Bone marrow (tissue), 2 donors: ENCODE results near the gene ZNF653.

Source experiments
- DNase-seq, 2 donors: peaks; one replicate each; lab custom pipeline; 2025; lab: John Stamatoyannopoulos, UW

Gene ZNF653, protein sequence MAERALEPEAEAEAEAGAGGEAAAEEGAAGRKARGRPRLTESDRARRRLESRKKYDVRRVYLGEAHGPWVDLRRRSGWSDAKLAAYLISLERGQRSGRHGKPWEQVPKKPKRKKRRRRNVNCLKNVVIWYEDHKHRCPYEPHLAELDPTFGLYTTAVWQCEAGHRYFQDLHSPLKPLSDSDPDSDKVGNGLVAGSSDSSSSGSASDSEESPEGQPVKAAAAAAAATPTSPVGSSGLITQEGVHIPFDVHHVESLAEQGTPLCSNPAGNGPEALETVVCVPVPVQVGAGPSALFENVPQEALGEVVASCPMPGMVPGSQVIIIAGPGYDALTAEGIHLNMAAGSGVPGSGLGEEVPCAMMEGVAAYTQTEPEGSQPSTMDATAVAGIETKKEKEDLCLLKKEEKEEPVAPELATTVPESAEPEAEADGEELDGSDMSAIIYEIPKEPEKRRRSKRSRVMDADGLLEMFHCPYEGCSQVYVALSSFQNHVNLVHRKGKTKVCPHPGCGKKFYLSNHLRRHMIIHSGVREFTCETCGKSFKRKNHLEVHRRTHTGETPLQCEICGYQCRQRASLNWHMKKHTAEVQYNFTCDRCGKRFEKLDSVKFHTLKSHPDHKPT

DNA sequence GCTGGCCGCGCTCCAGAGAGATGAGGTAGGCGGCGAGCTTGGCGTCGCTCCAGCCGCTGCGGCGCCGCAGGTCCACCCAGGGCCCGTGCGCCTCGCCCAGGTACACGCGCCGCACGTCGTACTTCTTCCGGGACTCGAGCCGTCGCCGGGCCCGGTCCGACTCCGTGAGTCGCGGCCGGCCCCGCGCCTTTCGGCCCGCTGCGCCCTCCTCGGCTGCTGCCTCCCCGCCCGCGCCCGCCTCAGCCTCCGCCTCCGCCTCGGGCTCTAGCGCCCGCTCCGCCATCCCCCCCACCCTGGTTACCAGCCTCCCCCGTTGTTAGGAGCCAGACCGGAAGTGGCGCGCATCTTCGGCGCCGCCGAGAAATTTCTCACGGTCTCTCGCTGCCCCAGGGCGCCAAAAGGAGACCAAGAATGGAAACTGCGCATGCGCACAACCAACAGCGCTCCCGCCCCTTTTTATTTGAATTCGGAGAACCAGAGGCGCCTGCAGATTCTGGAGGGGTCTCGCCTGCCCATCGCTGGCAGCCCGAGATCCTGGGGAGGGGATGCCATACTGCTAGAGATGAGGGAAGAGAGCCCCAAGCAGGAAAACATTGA is at the start of gene ZNF653:
TSS of gene ZNF653 (minus strand) at position 336 of the 597 bp plus-strand sequence. CDS start at position 283, 53 bp downstream.
- peak; percentile 92 to 93 for DNase-seq

- no peak for DNase-seq
Observed at GRCh38 chr19:11555246-11555645, 49.6 kb upstream of the ZNF653 start.

- no peak for DNase-seq
Observed at GRCh38 chr19:11554160-11554559, 48.5 kb upstream of the ZNF653 start.

- no peak for DNase-seq
Observed at GRCh38 chr19:11552666-11553372, 47.2 kb upstream of the ZNF653 start.

GRCh38 chr19:11551603-11552235 is 46.1 kb upstream of the ZNF653 start:
- no peak for DNase-seq

DNA sequence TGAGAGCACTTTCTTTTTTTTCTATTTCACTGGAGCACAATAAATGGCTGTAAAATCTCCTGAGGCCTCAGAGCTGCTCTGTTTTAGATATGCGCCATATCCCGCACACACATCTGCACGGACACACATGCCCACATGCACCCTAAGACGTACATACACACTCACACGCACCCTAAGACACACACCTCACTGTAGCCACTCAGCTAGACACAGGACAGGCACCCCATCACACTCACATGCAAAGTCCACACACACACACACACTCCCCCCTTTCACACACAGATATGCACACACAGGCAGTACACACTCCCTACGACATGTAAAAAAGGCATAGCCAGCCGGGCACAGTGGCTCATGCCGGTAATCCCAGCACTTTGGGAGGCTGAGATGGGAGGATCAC is 44.6 kb upstream of the ZNF653 start:
- no peak for DNase-seq

GRCh38 chr19:11549386-11549953 is 43.8 kb upstream of the ZNF653 start:
- DNase-seq = no peak

DNA sequence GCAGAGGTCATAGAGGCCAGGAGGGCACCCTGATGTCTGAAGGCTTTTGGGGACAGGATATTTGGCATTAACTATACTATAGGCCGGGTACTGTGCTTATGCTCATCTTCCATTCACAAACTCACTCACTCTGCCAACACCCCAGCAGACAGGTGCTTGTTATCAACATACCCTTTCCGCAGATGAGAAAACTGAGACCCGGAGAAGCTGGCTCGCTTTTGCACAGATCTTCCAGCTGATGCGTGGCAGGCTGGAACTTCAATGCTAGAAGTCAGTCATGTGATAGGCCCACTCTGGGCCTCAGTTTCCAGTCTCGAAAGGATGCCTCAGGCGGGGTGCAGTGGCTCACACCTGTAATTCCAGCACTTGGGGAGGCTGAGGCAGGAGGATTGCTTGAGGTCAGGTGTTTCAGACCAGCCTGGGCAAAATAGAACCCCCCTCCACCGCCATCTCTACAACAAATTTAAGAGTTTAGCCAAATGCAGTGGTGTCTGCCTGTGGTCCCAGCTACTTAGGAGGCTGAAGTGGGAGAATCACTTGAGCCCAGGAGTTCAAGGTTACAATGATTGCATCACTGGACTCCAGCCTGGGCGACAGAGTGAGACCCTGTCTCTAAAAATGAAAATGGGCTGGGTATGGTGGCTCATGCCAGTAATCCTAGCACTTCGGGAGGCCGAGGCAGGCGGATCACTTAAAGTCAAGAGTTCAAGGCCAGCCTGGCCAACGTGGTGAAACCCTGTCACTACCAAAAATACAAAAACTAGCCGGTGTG is 42.5 kb upstream of the ZNF653 start:
- no peak for DNase-seq

DNA sequence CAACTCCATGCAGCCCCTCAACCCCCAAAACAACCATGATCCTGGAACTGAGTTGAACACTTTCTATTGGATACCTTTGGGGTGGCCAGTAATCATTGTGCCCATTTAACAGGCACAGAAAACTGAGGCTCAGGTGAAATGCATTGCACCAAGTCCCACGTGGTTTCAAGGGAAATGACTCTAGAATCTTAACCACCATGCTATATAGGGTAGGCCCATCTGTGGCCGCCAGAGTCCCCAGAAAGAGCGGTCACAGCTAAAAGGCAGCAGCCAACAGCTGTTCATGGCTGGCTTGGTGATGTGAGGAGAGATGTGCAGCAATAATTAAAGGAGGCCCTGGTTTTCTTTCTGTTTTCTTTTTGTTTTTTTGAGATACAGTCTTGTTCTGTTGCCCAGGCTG is 35.6 kb upstream of the ZNF653 start:
- DNase-seq = no peak

DNA sequence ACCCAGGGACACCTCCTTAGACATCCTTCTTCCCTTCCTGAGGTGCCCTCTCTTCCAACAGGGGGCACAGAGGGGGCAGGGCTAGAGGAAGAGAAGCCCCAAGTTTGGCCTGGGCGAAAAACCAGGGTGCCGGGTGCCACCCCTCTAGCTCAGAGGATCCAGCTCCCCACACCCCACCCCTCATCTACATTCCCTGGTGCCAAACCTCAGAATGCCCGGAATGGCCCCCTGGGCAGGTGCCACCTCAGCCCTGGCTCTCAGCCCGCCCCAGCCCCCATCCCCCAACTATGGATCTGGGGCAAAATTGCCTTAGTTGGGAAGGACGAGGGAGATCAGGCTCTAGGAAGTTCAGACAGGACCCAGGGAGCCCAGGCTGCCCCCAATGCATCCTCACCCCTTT is 35.0 kb upstream of the ZNF653 start:
- no peak for DNase-seq

DNA sequence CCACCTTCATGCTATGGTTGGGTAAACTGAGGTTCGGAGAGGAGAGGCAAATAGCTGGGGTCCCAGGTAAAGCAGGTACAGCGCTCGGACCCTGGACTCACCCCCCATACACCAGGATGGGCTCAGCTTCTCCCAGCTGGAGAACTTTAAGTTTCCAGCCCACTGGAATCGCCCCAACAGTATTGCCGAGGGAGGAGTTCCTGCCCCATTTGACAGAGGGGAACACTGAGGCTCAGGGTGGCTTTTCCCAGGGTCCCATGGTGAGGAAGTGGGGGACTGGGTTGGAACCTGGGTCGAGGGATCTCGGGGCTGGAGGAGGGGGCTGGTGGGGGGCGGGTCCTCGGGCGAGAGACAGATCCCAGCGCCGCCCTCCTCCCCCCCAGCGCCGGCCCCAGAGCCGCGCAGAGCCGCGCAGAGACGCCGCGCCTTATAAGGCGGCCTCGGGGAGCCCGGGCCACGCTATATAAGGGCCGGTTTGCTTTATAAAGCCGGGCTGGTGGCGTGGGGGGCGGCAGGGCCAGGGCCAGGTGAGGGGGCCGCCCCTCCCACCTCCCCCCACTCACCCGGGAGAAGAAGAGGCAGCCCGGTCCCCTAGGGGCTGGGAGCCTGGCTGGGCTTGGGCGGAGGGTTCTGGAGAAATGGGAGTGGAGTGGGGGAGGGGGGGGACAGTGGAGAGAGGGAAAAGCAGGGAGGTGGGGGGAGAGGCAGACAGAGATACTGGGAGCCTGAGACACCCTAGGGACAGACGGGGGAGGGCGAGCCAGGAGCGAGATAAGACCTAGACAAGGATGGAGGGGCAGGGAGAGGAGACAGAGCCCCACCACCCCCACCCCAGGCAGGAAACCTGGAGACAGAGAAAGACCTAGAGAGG is 34.1 kb upstream of the ZNF653 start:
- no peak for DNase-seq

DNA sequence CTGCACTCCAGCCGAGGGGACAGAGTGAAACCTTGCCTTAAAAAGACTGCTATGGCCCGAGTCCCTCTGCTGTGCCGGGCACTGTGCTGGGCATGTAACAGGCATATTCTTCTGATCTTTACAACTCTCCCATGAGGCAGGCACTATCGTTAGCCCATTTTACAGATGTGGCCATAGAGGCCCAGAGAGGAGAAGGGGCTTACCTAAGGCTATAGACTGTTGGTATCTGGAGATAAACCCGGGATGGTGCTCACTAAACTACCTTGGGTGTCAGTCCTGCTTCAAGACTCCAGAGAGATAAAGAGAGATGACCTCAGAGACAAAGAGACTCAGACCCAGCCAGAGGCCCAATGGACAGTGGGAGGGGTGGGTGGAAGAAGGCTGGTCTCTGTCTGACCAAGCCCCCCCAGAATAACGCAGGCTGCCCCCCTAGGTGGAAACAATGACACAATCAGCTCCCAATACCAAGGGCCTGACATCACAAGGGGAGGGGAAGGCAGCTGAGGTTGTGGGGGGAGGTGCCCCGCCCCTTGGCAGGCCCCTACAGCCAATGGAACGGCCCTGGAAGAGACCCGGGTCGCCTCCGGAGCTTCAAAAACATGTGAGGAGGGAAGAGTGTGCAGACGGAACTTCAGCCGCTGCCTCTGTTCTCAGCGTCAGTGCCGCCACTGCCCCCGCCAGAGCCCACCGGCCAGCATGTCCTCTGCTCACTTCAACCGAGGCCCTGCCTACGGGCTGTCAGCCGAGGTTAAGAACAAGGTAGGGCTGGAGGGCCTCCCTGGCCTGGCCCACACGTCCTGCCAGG is 32.8 kb upstream of the ZNF653 start, which contains the start of gene CNN1:
TSS of gene CNN1 (plus strand) at position 620 of the 805 bp plus-strand sequence. CDS start at position 697, 77 bp downstream.
- DNase-seq = no peak

DNA sequence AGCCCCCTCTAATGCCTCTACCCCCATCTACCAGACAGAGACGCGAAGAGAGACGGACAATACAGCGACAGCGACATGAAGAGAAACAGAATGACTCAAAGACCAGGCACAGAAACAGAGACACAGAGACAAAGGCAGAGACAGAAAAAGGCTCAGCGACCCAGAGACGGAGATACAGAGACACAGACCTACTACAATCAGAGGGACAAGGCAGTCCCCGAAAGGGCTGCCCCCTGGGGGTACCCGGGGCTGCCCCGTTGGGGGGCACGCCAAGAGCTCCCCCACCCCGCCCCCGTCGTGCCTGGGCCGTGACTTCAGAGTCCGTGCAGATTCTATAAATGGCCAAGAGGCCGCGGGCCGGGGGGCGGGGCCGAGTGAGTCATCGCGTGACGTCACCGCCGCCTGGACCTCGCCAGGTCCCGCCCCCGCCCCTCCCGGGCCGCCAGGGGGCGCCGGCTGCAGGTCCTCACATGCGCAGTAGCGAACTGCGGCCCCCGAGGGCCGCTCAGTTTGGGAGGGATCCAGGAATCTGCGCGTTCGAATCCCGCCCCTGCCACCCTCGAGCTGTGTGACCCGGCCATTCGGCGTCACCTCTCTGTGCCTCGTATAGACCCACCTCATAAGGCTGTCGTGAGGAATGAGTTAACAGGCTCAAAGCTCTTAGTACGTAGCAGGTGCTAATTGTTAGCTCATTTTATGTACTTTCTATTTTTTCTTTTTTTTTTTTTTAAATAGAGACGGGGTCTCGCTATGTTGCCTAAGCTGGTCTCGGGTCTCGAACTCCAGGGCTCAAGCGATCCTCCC is 30.4 kb upstream of the ZNF653 start:
- DNase-seq = peak in 1 of 2 donors; percentile 88

GRCh38 chr19:11534948-11535347 is 29.3 kb upstream of the ZNF653 start:
- DNase-seq = no peak

- DNase-seq = no peak
Observed at GRCh38 chr19:11534538-11534937, 28.9 kb upstream of the ZNF653 start.

DNA sequence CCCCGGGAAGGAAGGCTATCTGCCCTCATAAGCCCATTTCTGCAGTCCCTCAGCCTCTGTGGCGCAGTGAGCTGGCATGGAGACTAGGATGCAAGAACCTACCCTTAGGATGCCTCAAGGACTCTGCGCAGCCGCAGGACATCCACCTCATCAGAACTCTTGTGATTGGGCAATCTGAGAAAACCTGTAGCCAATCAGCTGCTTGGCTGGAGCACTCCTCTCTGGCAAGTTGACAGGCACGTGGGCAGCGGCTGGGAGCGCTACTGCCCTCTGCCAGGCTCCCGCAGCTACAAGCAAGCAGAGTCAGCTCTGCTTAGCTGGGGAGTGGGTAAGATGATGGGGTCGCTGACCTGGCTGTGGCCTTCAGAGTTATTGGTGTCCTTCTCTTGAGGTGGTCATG is 24.8 kb upstream of the ZNF653 start:
- DNase-seq = no peak

DNA sequence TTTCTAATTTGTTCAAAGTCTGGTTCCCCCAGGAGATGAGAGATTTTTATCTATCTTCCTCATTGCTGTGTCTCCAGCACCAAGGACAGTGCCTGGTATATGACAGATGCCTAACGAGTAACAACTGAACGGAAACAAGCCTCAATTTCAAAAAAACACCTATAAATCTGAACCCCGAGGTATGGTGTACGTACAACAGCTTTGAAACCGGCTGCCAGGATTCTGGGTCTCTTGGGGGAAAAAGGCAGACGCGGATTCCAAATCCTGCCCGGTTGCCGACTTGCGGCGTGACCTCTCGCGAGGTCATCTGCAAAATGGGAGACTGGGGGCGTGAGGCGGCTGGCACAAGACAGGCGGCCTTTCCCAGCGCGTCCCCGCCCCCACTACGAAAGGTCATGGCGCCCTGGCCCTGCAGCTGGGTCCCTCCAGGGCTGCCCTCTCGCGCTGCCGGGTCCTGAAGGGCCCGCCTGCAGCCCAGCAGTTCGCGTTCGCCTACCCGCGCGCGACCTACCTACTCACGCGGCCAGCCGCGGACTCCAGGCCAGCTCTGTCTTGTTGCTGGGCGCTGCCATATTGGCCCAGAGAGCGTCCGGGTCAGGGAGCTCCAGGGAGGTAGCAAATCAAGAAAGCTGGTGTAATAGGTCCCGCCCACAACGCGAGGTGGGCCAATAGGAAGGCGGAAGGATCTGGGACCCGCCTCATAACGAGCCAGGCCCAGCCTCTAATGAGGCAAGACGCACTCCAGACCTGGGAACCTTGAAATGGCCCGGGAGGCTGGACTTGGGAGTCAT is 23.1 kb upstream of the ZNF653 start, which contains the start of gene ECSIT:
TSS of gene ECSIT (minus strand) at position 584 of the 791 bp plus-strand sequence. CDS start 9,964 bp downstream, outside the sequence.
- peak; percentile 94 to 98 for DNase-seq
